Parathyroid adenoma (tissue), 2 donors: ENCODE data around the gene ATF2.

ENCODE experiments used
- H2AFZ ChIP-seq: fragments of 300-600 bp; sonication (generic); one replicate; pipeline ENCODE4 v1.7.0; 2017; ENCODE audit warnings: antibody characterized with exemption, mild to moderate bottlenecking
- H3K27ac ChIP-seq: fragments of 300-600 bp; sonication (generic); one replicate; pipeline ENCODE4 v1.7.0; 2017
- H3K27me3 ChIP-seq: fragments of 300-600 bp; sonication (generic); one replicate; pipeline ENCODE4 v1.7.0; 2017; ENCODE audit warnings: low read length; ENCODE audit not compliant: control insufficient read depth, insufficient read depth
- H3K36me3 ChIP-seq: fragments of 300-600 bp; sonication (generic); one replicate; pipeline ENCODE4 v1.7.0; 2017; ENCODE audit warnings: low read length; ENCODE audit not compliant: control insufficient read depth, insufficient read depth
- H3K4me1 ChIP-seq: fragments of 300-600 bp; sonication (generic); one replicate; pipeline ENCODE4 v1.7.0; 2017; ENCODE audit warnings: control low read depth
- H3K4me2 ChIP-seq: fragments of 300-600 bp; sonication (generic); one replicate; pipeline ENCODE4 v1.7.0; 2017; ENCODE audit warnings: low read length
- H3K4me3 ChIP-seq: fragments of 300-600 bp; sonication (generic); one replicate; pipeline ENCODE4 v1.7.0; 2017; ENCODE audit warnings: low read depth, low read length
- H3K79me2 ChIP-seq: fragments of 300-600 bp; sonication (generic); one replicate; pipeline ENCODE4 v1.7.0; 2017; ENCODE audit warnings: control low read depth
- H3K9ac ChIP-seq: fragments of 300-600 bp; sonication (generic); one replicate; pipeline ENCODE4 v1.7.0; 2017; ENCODE audit warnings: mild to moderate bottlenecking
- H3K9me3 ChIP-seq: fragments of 300-600 bp; sonication (generic); one replicate; pipeline ENCODE4 v1.7.0; 2017; ENCODE audit warnings: low read length; ENCODE audit not compliant: control insufficient read depth
- TF ChIP-seq, protein P1 (sequence below): fragments of 300-600 bp; sonication (generic); IDR thresholded peaks from one replicate; pipeline ENCODE4 v1.7.0; 2017; ENCODE audit warnings: antibody characterized with exemption, mild to moderate bottlenecking
- donor health status: primary hyperparathyroidism.

Gene ATF2

DNA sequence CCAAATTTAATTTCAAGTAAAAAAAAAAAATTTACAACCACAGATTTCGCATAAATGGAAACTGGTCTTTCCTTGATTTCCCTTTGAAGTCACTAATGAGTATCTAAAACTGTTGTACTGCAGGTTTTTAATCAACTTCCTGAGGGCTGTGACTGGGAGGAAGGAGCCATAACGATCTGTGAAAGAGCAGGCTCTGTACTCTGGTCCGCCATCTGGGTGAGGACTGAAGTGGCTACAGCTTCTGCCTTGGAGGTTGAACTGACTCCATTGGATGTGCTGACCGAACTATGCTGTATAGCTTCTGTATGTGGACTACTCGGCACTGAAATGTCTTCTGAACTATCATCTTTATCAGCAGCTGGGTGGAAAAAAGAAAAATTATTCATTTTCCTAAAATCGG lies 93.5 kb downstream of the ATF2 start:
- Histone ChIP-seq H3K4me2 (no peak overlapping the region), H3K36me3 (no peaks in the 10 kb centered on the region), H3K9ac (no peak overlapping the region), H3K27ac (no peak overlapping the region), H3K9me3 (no peaks in the 10 kb centered on the region), H3K79me2 (no peaks in the 10 kb centered on the region), H3K4me1 (no peaks in the 10 kb centered on the region), H3K4me3 (no peak overlapping the region), H2AFZ (no peak overlapping the region), H3K27me3 (no peaks in the 10 kb centered on the region)
- TF ChIP-seq, protein P1, sequence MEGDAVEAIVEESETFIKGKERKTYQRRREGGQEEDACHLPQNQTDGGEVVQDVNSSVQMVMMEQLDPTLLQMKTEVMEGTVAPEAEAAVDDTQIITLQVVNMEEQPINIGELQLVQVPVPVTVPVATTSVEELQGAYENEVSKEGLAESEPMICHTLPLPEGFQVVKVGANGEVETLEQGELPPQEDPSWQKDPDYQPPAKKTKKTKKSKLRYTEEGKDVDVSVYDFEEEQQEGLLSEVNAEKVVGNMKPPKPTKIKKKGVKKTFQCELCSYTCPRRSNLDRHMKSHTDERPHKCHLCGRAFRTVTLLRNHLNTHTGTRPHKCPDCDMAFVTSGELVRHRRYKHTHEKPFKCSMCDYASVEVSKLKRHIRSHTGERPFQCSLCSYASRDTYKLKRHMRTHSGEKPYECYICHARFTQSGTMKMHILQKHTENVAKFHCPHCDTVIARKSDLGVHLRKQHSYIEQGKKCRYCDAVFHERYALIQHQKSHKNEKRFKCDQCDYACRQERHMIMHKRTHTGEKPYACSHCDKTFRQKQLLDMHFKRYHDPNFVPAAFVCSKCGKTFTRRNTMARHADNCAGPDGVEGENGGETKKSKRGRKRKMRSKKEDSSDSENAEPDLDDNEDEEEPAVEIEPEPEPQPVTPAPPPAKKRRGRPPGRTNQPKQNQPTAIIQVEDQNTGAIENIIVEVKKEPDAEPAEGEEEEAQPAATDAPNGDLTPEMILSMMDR: no peak

DNA sequence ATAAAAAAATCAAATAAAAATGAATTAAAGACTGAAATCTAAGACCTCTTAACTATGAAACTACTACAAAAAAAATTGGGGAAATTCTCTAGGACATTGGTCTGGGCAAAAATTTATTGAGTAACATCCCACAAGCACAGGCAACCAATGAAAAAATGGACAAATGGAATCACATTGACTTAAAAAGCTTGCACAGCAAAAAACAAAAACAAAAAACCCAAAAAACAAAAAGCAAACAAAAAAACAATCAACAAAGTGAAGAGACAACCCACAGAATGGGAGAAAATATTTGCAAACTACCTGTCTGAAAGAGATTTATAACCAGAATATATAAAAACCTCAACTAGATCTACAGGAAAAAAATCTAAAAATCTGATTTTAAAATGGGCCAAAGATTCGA lies 99.5 kb downstream of the ATF2 start:
- Histone ChIP-seq H3K9me3 (no peaks in the 10 kb centered on the region), H3K36me3 (no peaks in the 10 kb centered on the region), H3K79me2 (no peaks in the 10 kb centered on the region), H3K4me2 (no peak overlapping the region), H3K4me1 (peaks cover 7% of the 10 kb centered on the region), H3K27me3 (no peaks in the 10 kb centered on the region), H3K4me3 (no peak overlapping the region), H3K27ac (no peak overlapping the region), H3K9ac (no peak overlapping the region), H2AFZ (no peak overlapping the region)
- TF ChIP-seq, protein P1: no peak

DNA sequence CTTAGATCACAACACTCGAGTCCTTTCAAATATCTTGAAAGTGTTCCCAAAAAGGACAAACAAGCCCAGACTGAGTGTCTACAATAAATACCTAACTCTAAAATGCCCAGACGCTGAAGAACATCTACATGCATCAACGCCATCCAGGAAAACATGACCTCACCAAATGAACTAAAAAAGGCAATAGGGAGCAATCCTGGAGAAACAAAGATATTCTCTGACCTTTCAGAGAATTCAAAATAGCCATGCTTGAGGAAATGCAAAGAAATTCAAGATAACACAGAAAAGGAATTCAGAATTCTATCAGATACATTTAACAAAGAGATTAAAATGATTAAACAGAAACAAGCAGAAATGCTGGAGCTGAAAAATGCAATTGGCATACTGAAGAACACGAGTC lies 101.6 kb downstream of the ATF2 start:
- H3K27ac ChIP-seq: no peak overlapping the region
- TF ChIP-seq, protein P1: no peak

DNA sequence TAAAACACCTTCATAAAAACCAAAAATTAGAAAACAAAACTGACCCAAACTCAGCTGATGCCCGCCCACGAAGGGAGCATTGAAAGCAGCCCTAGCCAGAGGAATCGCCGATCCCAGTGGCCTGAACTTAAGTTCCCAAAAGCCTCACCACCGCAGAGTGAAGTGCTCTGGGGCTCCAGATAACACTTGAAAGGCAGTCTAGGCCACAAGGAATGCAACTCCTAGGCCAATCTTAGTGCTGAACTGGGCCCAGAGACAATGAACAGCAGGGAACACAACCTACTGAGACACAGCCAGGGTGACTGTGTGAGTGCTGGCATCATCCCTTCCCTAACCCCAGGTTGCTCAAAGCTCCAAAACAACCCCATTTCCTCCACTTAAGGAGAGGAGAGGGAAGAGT lies 103.2 kb downstream of the ATF2 start:
- H3K79me2 ChIP-seq: no peaks in the 10 kb centered on the region
- H3K36me3 ChIP-seq: no peaks in the 10 kb centered on the region
- H3K9ac ChIP-seq: no peak overlapping the region
- TF ChIP-seq, protein P1: no peak
- H3K4me3 ChIP-seq: no peak overlapping the region
- no peaks in the 10 kb centered on the region for H3K9me3 ChIP-seq
- H3K4me1 ChIP-seq: peaks cover 7% of the 10 kb centered on the region
- no peaks in the 10 kb centered on the region for H3K27me3 ChIP-seq
- no peak overlapping the region for H3K4me2 ChIP-seq
- no peak overlapping the region for H2AFZ ChIP-seq
- no peak overlapping the region for H3K27ac ChIP-seq

More for the DNA sequence above, 101.6 kb downstream of the ATF2 start:
- Histone ChIP-seq H3K4me1 (peaks cover 7% of the 10 kb centered on the region), H3K79me2 (no peaks in the 10 kb centered on the region), H3K4me2 (no peak overlapping the region), H3K27me3 (no peaks in the 10 kb centered on the region), H2AFZ (no peak overlapping the region), H3K4me3 (no peak overlapping the region), H3K36me3 (no peaks in the 10 kb centered on the region), H3K9me3 (no peaks in the 10 kb centered on the region), H3K9ac (no peak overlapping the region)

DNA sequence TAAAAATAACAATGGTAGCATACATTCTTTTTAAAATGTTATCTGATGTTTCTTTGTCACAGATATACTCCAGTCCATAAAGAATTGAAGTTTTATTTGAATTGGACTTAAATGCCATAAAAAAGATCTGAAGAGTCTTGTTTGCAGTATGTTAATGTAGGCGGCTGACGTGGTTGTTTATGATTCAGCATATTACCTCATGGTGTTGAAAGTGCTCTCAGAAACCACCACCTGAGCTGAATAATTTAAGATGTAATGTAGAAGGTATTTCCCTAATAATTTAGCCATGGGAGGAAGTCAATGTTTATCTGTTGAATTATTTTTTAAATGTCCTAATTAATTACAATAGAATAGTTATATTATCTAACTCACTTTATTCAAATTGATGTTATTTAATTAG lies 104.3 kb downstream of the ATF2 start:
- H3K79me2 ChIP-seq: no peaks in the 10 kb centered on the region
- TF ChIP-seq, protein P1: no peak

More for the DNA sequence above, 104.3 kb downstream of the ATF2 start:
- H3K27me3 ChIP-seq: no peaks in the 10 kb centered on the region
- peaks cover 7% of the 10 kb centered on the region for H3K4me1 ChIP-seq
- no peak overlapping the region for H3K4me2 ChIP-seq
- no peak overlapping the region for H2AFZ ChIP-seq
- no peak overlapping the region for H3K27ac ChIP-seq
- H3K36me3 ChIP-seq: no peaks in the 10 kb centered on the region
- no peaks in the 10 kb centered on the region for H3K9me3 ChIP-seq
- no peak overlapping the region for H3K9ac ChIP-seq
- H3K4me3 ChIP-seq: no peak overlapping the region
